ENCODE data around the gene ABCF2. TPM values are rescaled to one million over a fixed set of nuclear protein-coding genes. Genes with fewer than 3 reads are reported as not detected.

The ABCF2 gene
- total RNA-seq, 1 experiment from 2014 or later: 63.7 TPM

DNA sequence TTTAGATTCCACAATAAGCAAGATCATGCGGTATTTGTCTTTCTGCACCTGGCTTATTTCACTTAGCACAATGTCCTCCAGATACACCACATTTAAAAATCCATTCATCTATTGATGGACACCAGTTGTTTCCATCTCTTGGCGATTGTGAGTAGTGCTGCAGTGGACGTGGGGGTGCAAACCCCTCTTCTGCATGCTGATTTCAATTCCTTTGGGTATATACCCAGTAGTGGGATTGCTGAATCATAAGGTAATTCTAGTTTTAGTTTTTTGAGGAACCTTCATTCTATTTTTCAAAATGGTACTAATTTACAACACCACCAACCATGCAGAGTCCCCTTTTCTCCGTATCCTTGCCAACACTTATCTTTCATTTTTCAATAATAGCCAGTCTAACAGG, 38.0 kb downstream of the ABCF2 start:
- Histone ChIP-seq H3K27me3 (ENCODE audit: insufficient read depth, low read length) (no peaks in the 10 kb centered on the region; the same call in 1 of the 2 replicates), H3K4me1 (ENCODE audit: control insufficient read depth in 1 of 2, insufficient read depth in 2 of 2, low read length in 2 of 2) (no peaks in the 10 kb centered on the region), H3K36me3 (ENCODE audit: control insufficient read depth in 1 of 2, insufficient read depth in 2 of 2, low read length in 2 of 2) (no peaks in the 10 kb centered on the region), H3K79me2 (ENCODE audit: insufficient read depth, low read length) (no peaks in the 10 kb centered on the region), H3K27ac (ENCODE audit: low read depth, low read length) (no peak overlapping the region), H4K20me1 (ENCODE audit: insufficient read depth) (no peaks in the 10 kb centered on the region), H3K9me2 (ENCODE audit: insufficient read depth) (no peaks in the 10 kb centered on the region), H3K4me2 (ENCODE audit: low read length) (no peak overlapping the region), H3K9me3 (ENCODE audit: control insufficient read depth in 1 of 2, insufficient read depth in 1 of 2, low read depth in 1 of 2, low read length in 2 of 2) (no peaks in the 10 kb centered on the region), H2AFZ (ENCODE audit: low read depth, low read length, poor library complexity, severe bottlenecking) (no peak overlapping the region), H3K4me3 (replicated peaks in 1 of 2; ENCODE audit: low read depth in 1 of 2, low read length in 2 of 2) (no peak overlapping the region), H3K9ac (ENCODE audit: low read length) (no peak overlapping the region)
- POLR2A ChIA-PET: no interaction called here
- intact Hi-C loops (cut with micrococcal nuclease): no loop called here
- TF ChIP-seq CBX3 (IDR thresholded peaks at IDR 0.05; ENCODE audit: low read depth) (no peak), JUND (IDR thresholded peaks at IDR 0.05) (no peak), SP1 (IDR thresholded peaks at IDR 0.05; ENCODE audit: low read depth) (no peak), ZNF274 (IDR thresholded peaks at IDR 0.05; ENCODE audit: low read depth, low read length) (no peak), EGR1 (IDR thresholded peaks at IDR 0.05; ENCODE audit: low read depth) (no peak)
- CTCF ChIA-PET: no interaction called here
- RAD21 ChIA-PET (ENCODE audit: low non-redundant PET in 1 of 2, low total read pairs in 2 of 2, uncharacterized antibody in 2 of 2, unreplicated experiment in 2 of 2): no interaction called here
- no TSS peak for BruUV-seq (replicated peaks)
- ATAC-seq: no peak
- no peak for DNase-seq (ENCODE audit: low read depth, low spot score)

DNA sequence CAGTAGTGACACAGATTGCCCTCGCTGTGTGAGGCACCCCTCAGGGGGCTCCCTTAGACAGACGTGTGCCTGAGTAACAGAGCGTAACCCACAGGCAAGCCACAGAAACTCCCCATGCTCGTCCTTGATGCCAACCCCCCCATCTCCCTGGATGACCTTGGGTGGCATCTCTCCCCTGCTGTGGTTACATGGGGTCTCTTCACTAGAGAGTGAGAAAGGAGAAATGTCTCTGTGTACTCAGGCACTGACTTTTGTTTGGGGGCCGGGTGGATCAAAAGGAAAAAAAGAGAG, 38.8 kb downstream of the ABCF2 start:
- CTCF ChIA-PET: no interaction called here
- TF ChIP-seq ZNF274 (IDR thresholded peaks at IDR 0.05; ENCODE audit: low read depth, low read length) (no peak), EGR1 (IDR thresholded peaks at IDR 0.05; ENCODE audit: low read depth) (no peak), JUND (IDR thresholded peaks at IDR 0.05) (no peak), SP1 (IDR thresholded peaks at IDR 0.05; ENCODE audit: low read depth) (no peak), ZFX (IDR thresholded peaks at IDR 0.05) (no peak), YY1 (IDR thresholded peaks at IDR 0.05; ENCODE audit: extremely low read depth, insufficient replicate concordance, low read depth, low read length) (no peak), POLR2AphosphoS5 (IDR thresholded peaks at IDR 0.05; ENCODE audit: low read depth, low read length) (no peak), EZH2phosphoT487 (IDR thresholded peaks at IDR 0.05; ENCODE audit: borderline replicate concordance) (no peak), FOSL1 (IDR thresholded peaks at IDR 0.05; ENCODE audit: low read depth) (no peak), POLR2A (IDR thresholded peaks at IDR 0.05; ENCODE audit: borderline replicate concordance, extremely low read depth, insufficient read depth, insufficient read length) (no peak)
- TF ChIP-seq, protein P1, sequence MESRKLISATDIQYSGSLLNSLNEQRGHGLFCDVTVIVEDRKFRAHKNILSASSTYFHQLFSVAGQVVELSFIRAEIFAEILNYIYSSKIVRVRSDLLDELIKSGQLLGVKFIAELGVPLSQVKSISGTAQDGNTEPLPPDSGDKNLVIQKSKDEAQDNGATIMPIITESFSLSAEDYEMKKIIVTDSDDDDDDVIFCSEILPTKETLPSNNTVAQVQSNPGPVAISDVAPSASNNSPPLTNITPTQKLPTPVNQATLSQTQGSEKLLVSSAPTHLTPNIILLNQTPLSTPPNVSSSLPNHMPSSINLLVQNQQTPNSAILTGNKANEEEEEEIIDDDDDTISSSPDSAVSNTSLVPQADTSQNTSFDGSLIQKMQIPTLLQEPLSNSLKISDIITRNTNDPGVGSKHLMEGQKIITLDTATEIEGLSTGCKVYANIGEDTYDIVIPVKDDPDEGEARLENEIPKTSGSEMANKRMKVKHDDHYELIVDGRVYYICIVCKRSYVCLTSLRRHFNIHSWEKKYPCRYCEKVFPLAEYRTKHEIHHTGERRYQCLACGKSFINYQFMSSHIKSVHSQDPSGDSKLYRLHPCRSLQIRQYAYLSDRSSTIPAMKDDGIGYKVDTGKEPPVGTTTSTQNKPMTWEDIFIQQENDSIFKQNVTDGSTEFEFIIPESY (IDR thresholded peaks at IDR 0.05; ENCODE audit: extremely low read depth, insufficient replicate concordance, low read length): no peak
- TF ChIP-seq, protein P2, sequence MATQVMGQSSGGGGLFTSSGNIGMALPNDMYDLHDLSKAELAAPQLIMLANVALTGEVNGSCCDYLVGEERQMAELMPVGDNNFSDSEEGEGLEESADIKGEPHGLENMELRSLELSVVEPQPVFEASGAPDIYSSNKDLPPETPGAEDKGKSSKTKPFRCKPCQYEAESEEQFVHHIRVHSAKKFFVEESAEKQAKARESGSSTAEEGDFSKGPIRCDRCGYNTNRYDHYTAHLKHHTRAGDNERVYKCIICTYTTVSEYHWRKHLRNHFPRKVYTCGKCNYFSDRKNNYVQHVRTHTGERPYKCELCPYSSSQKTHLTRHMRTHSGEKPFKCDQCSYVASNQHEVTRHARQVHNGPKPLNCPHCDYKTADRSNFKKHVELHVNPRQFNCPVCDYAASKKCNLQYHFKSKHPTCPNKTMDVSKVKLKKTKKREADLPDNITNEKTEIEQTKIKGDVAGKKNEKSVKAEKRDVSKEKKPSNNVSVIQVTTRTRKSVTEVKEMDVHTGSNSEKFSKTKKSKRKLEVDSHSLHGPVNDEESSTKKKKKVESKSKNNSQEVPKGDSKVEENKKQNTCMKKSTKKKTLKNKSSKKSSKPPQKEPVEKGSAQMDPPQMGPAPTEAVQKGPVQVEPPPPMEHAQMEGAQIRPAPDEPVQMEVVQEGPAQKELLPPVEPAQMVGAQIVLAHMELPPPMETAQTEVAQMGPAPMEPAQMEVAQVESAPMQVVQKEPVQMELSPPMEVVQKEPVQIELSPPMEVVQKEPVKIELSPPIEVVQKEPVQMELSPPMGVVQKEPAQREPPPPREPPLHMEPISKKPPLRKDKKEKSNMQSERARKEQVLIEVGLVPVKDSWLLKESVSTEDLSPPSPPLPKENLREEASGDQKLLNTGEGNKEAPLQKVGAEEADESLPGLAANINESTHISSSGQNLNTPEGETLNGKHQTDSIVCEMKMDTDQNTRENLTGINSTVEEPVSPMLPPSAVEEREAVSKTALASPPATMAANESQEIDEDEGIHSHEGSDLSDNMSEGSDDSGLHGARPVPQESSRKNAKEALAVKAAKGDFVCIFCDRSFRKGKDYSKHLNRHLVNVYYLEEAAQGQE (IDR thresholded peaks at IDR 0.05; ENCODE audit: low read depth): no peak
- TF ChIP-seq, protein P3, sequence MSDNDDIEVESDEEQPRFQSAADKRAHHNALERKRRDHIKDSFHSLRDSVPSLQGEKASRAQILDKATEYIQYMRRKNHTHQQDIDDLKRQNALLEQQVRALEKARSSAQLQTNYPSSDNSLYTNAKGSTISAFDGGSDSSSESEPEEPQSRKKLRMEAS (IDR thresholded peaks at IDR 0.05): no peak
- Histone ChIP-seq H3K4me1 (ENCODE audit: control insufficient read depth in 1 of 2, insufficient read depth in 2 of 2, low read length in 2 of 2) (no peaks in the 10 kb centered on the region), H3K27me3 (ENCODE audit: insufficient read depth, low read length) (no peaks in the 10 kb centered on the region), H3K9ac (ENCODE audit: low read length) (no peak overlapping the region), H3K9me2 (ENCODE audit: insufficient read depth) (no peaks in the 10 kb centered on the region), H3K4me2 (ENCODE audit: low read length) (no peak overlapping the region), H4K20me1 (ENCODE audit: insufficient read depth) (no peaks in the 10 kb centered on the region), H3K27ac (ENCODE audit: low read depth, low read length) (no peak overlapping the region), H2AFZ (ENCODE audit: low read depth, low read length, poor library complexity, severe bottlenecking) (no peak overlapping the region), H3K4me3 (replicated peaks in 1 of 2; ENCODE audit: low read depth in 1 of 2, low read length in 2 of 2) (no peak overlapping the region), H3K79me2 (ENCODE audit: insufficient read depth, low read length) (no peaks in the 10 kb centered on the region), H3K36me3 (ENCODE audit: control insufficient read depth in 1 of 2, insufficient read depth in 2 of 2, low read length in 2 of 2) (no peaks in the 10 kb centered on the region), H3K9me3 (ENCODE audit: control insufficient read depth in 1 of 2, insufficient read depth in 1 of 2, low read depth in 1 of 2, low read length in 2 of 2) (no peaks in the 10 kb centered on the region)
- no TSS peak for BruUV-seq (replicated peaks)
- RAD21 ChIA-PET (ENCODE audit: low non-redundant PET in 1 of 2, low total read pairs in 2 of 2, uncharacterized antibody in 2 of 2, unreplicated experiment in 2 of 2): no interaction called here
- intact Hi-C loops (cut with micrococcal nuclease): no loop called here
- DNase-seq (ENCODE audit: low read depth, low spot score): no peak
- POLR2A ChIA-PET: interaction anchor here (0.7 kb wide), 1 partner anchor 12 kb away, joined by 3 read pairs; no protein-coding TSS in a partner anchor
- no peak for ATAC-seq
